Measurements from ENCODE around the gene ELMO1.

The ELMO1 gene

GRCh38 chr7:37211097-37211880 lies 237.4 kb downstream of the ELMO1 start:
- DNase-seq: no peak

- no peak for DNase-seq
These were observed 239.5 kb downstream of the ELMO1 start for GRCh38 chr7:37209195-37209594.

GRCh38 chr7:37208528-37208927 lies 240.1 kb downstream of the ELMO1 start:
- peak; percentile 74 to 87 for DNase-seq

- no peak for DNase-seq
These were observed 242.5 kb downstream of the ELMO1 start for GRCh38 chr7:37206192-37206591.

GRCh38 chr7:37205451-37205850 lies 243.2 kb downstream of the ELMO1 start:
- DNase-seq: no peak

- DNase-seq: no peak
These were observed 246.8 kb downstream of the ELMO1 start for GRCh38 chr7:37201876-37202198.

- DNase-seq: peak; percentile 71 to 80
These were observed 247.4 kb downstream of the ELMO1 start for GRCh38 chr7:37201003-37201875.

- peak; percentile 88 to 94 for DNase-seq
These were observed 249.7 kb downstream of the ELMO1 start for GRCh38 chr7:37198906-37199485.

GRCh38 chr7:37198041-37198905 lies 250.4 kb downstream of the ELMO1 start:
- DNase-seq: no peak

GRCh38 chr7:37197108-37197507 lies 251.6 kb downstream of the ELMO1 start:
- DNase-seq: no peak

- no peak for DNase-seq
These were observed 252.0 kb downstream of the ELMO1 start for GRCh38 chr7:37196676-37197075.

GRCh38 chr7:37195388-37195787 lies 253.3 kb downstream of the ELMO1 start:
- no peak for DNase-seq

GRCh38 chr7:37194943-37195342 lies 253.7 kb downstream of the ELMO1 start:
- DNase-seq: no peak

- no peak for DNase-seq
These were observed 254.9 kb downstream of the ELMO1 start for GRCh38 chr7:37193775-37194135.

GRCh38 chr7:37193087-37193774 lies 255.4 kb downstream of the ELMO1 start:
- DNase-seq: no peak

- no peak for DNase-seq
These were observed 256.9 kb downstream of the ELMO1 start for GRCh38 chr7:37191797-37192196.

- no peak for DNase-seq
These were observed 261.5 kb downstream of the ELMO1 start for GRCh38 chr7:37187179-37187578.

- DNase-seq: no peak
These were observed 261.9 kb downstream of the ELMO1 start for GRCh38 chr7:37186753-37187152.

- DNase-seq: no peak
These were observed 267.1 kb downstream of the ELMO1 start for GRCh38 chr7:37181550-37181932.

GRCh38 chr7:37180828-37181549 lies 267.7 kb downstream of the ELMO1 start:
- DNase-seq: no peak

- DNase-seq: no peak
These were observed 272.6 kb downstream of the ELMO1 start for GRCh38 chr7:37176079-37176478.

- DNase-seq: no peak
These were observed 274.2 kb downstream of the ELMO1 start for GRCh38 chr7:37174460-37174859.

Data from Kasumi-1 (cell line).